HEK293T (cell line): ENCODE data around the gene TTC28.

Source experiments
- ARNT ChIP-seq: fragments of 450-650 bp; IDR thresholded peaks from 2 replicates; pipeline ENCODE4 v1.6.1; 2017; ENCODE audit warnings: mild to moderate bottlenecking
- BHLHE40 ChIP-seq: fragments of 450-650 bp; IDR thresholded peaks from 2 replicates; pipeline ENCODE4 v1.6.1; 2016; ENCODE audit warnings: mild to moderate bottlenecking, moderate library complexity, borderline replicate concordance
- CTBP1 ChIP-seq: fragments of 450-650 bp; IDR thresholded peaks from 2 replicates; pipeline ENCODE4 v1.6.1; 2016; ENCODE audit warnings: borderline replicate concordance
- ELF4 ChIP-seq: fragments of 450-650 bp; IDR thresholded peaks from 2 replicates; pipeline ENCODE4 v1.6.1; 2017; ENCODE audit warnings: antibody characterized with exemption
- FOXA1 ChIP-seq: fragments of 450-650 bp; IDR thresholded peaks from 2 replicates; pipeline ENCODE4 v1.6.1; 2016; ENCODE audit warnings: mild to moderate bottlenecking
- FOXM1 ChIP-seq: fragments of 450-650 bp; IDR thresholded peaks from 2 replicates; pipeline ENCODE4 v1.6.1; 2017; ENCODE audit warnings: mild to moderate bottlenecking, borderline replicate concordance
- HDGF ChIP-seq: fragments of 450-650 bp; IDR thresholded peaks from 2 replicates; pipeline ENCODE4 v1.6.1; 2017; ENCODE audit warnings: antibody characterized with exemption, borderline replicate concordance
- LEF1 ChIP-seq: fragments of 450-650 bp; IDR thresholded peaks from 2 replicates; pipeline ENCODE4 v1.6.1; 2017; ENCODE audit warnings: mild to moderate bottlenecking, borderline replicate concordance
- NFRKB ChIP-seq: fragments of 450-650 bp; IDR thresholded peaks from 2 replicates; pipeline ENCODE4 v1.6.1; 2016; ENCODE audit warnings: mild to moderate bottlenecking, moderate library complexity
- SP1 ChIP-seq: fragments of 450-650 bp; IDR thresholded peaks from 2 replicates; pipeline ENCODE4 v1.6.1; 2017
- SUZ12 ChIP-seq: fragments of 450-650 bp; IDR thresholded peaks from 2 replicates; pipeline ENCODE4 v1.6.1; 2016; ENCODE audit warnings: mild to moderate bottlenecking
- ZNF384 ChIP-seq: fragments of 450-650 bp; IDR thresholded peaks from 2 replicates; pipeline ENCODE4 v1.6.1; 2016
- TF ChIP-seq, protein P1 (sequence below): fragments of 450-650 bp; IDR thresholded peaks from 2 replicates; pipeline ENCODE4 v1.6.1; 2016

DNA sequence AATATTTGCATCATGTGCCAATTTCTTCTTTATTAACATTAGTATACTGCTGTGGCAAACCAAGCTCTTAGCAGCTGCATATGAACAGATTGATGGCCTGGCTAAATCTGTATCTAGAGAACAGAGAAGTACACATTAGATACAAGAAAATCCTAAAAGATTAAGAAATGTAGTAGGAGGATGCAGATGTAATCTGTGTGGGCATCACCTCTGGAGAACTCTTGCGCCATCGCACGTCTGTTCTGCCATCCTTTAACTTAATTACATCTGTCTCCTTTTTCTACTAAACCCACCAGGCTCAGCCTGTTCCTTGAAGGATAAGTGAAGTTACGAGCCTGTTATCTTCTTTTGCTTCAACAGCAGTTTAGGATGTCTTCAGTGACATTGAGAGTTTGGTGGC lies 564.2 kb downstream of the TTC28 start:
- TF ChIP-seq SUZ12 (no peak), FOXA1 (no peak), LEF1 (no peak), ZNF384 (no peak), ARNT (no peak), CTBP1 (no peak), BHLHE40 (no peak), FOXM1 (no peak), HDGF (no peak), ELF4 (no peak), SP1 (no peak), NFRKB (no peak)
- TF ChIP-seq, protein P1, sequence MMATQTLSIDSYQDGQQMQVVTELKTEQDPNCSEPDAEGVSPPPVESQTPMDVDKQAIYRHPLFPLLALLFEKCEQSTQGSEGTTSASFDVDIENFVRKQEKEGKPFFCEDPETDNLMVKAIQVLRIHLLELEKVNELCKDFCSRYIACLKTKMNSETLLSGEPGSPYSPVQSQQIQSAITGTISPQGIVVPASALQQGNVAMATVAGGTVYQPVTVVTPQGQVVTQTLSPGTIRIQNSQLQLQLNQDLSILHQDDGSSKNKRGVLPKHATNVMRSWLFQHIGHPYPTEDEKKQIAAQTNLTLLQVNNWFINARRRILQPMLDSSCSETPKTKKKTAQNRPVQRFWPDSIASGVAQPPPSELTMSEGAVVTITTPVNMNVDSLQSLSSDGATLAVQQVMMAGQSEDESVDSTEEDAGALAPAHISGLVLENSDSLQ: no peak
